Thymus (tissue), 11 donors: ENCODE data around the gene MAN1C1. TPM values are rescaled to one million over a fixed set of nuclear protein-coding genes. Genes with fewer than 3 reads are reported as not detected.

Experiments
- DNase-seq, 9 donors: peaks; one replicate each; pipeline ENCODE4 v3.0.0-alpha.2; 2013; ENCODE audit warnings: low spot score in 9 of 9, low read depth in 6 of 9, missing footprints in 1 of 9
- H3K27ac ChIP-seq, 2 donors: one replicate each; pipeline ENCODE4 v1.5.1; 2013; ENCODE audit warnings: control low read depth in 1 of 2, low read depth in 1 of 2, low read length in 1 of 2, mild to moderate bottlenecking in 1 of 2, moderate library complexity in 1 of 2
- H3K27me3 ChIP-seq, 2 donors: one replicate each; pipeline ENCODE4 v1.5.1; 2013; ENCODE audit warnings: low read length in 1 of 2; ENCODE audit not compliant: control insufficient read depth in 2 of 2, insufficient read depth in 1 of 2
- H3K36me3 ChIP-seq, 2 donors: one replicate each; pipeline ENCODE4 v1.5.1; 2013; ENCODE audit warnings: low read length in 1 of 2, mild to moderate bottlenecking in 1 of 2, moderate library complexity in 1 of 2; ENCODE audit not compliant: control insufficient read depth in 2 of 2, insufficient read depth in 2 of 2
- H3K4me1 ChIP-seq, 2 donors: one replicate each; pipeline ENCODE4 v1.5.1; 2013; ENCODE audit warnings: low read length in 2 of 2; ENCODE audit not compliant: control insufficient read depth in 2 of 2, insufficient read depth in 2 of 2
- H3K4me3 ChIP-seq, 2 donors: one replicate each; pipeline ENCODE4 v1.5.1; 2013; ENCODE audit warnings: low read length in 2 of 2, control low read depth in 1 of 2, mild to moderate bottlenecking in 1 of 2
- H3K9me3 ChIP-seq, 2 donors: one replicate each; pipeline ENCODE4 v1.5.1; 2013; ENCODE audit warnings: low read length in 1 of 2, mild to moderate bottlenecking in 1 of 2; ENCODE audit not compliant: control insufficient read depth in 2 of 2, insufficient read depth in 1 of 2
- WGBS: extraction: QIAGEN DNeasy Blood & Tissue Kit; methylation state at CpG from one replicate; pipeline ENCODE4 v1.1.7; 2013; 5-methylcytosine and 5-hydroxymethylcytosine counted together
- polyA plus RNA-seq: library from polyadenylated mRNA; stranded (reverse); fragments of 200-250 nt; gene quantifications from one replicate; pipeline ENCODE4 v1.2.3, GENCODE V29; 2013
- total RNA-seq: library from RNA; stranded (reverse); fragments of 120-200 nt; gene quantifications from one replicate; pipeline ENCODE4 v1.2.4, GENCODE V29; 2013
- donor health status: healthy.

The MAN1C1 gene
- total and polyA plus RNA-seq, 2 donors, result 9.7 to 18.4 TPM

DNA sequence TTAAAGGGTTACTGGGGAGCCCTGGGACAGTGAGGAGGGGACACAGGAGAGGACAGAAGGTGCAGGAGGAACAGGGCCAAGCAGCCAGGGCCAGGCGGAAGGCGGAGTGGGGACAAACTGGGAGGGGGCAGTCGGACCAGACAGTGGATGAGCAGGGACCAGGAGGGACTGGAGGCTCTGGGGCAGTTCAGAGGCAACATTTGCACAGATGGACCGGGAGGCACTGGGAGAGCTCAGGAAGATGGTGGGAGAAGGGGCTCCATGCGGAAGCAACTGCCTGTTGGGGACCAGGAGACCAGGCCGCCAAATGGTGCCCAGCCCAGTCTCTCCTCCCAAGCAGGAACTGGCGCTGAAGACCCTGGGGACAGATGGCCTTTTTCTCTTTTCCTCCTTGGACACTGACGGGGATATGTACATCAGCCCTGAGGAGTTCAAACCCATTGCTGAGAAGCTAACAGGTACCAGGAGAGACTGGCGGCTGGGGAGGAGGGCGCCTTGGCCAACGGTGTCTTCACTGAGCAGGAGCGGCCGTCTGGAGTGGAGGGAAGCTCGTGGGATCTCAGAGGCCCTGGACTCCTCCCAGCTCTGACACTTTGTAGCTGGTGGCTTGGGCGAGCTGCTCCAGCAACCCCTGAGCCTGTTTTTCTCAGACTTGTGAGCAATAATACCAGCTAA lies 184.2 kb downstream of the MAN1C1 start:
- WGBS, result 83% methylated on average over 15 of the region's 15 CpGs
- no peak for DNase-seq
- Histone ChIP-seq H3K4me1 (peaks cover 18 to 33% of the 10 kb centered on the region in 2 donors), H3K9me3 (peaks cover 0 to 8% of the 10 kb centered on the region in 2 donors), H3K27ac (no peak overlapping the region), H3K4me3 (peak overlapping the region; percentile 37 to 66), H3K36me3 (no peaks in the 10 kb centered on the region), H3K27me3 (peaks cover 8 to 44% of the 10 kb centered on the region in 2 donors)

GRCh38 chr1:25802915-25803314 lies 186.3 kb downstream of the MAN1C1 start:
- no peak overlapping the region for H3K27ac ChIP-seq
- peaks cover 9 to 16% of the 10 kb centered on the region in 2 donors for H3K4me1 ChIP-seq
- WGBS, result 67% methylated on average over 6 of the region's 6 CpGs

GRCh38 chr1:25803368-25803767 lies 186.8 kb downstream of the MAN1C1 start:
- 98% methylated on average over 1 of the region's 1 CpG for WGBS
- H3K27ac ChIP-seq, result no peak overlapping the region
- H3K4me1 ChIP-seq, result peaks cover 9 to 16% of the 10 kb centered on the region in 2 donors
- H3K36me3 ChIP-seq, result no peaks in the 10 kb centered on the region
- H3K4me3 ChIP-seq, result no peak overlapping the region
- no peak for DNase-seq
- H3K9me3 ChIP-seq, result peaks cover 0 to 4% of the 10 kb centered on the region in 2 donors
- peaks cover 5 to 31% of the 10 kb centered on the region in 2 donors for H3K27me3 ChIP-seq

More at GRCh38 chr1:25802915-25803314, 186.3 kb downstream of the MAN1C1 start:
- H3K27me3 ChIP-seq, result peaks cover 5 to 33% of the 10 kb centered on the region in 2 donors
- H3K9me3 ChIP-seq, result peaks cover 0 to 4% of the 10 kb centered on the region in 2 donors
- no peaks in the 10 kb centered on the region for H3K36me3 ChIP-seq
- no peak overlapping the region for H3K4me3 ChIP-seq
- no peak for DNase-seq

GRCh38 chr1:25804244-25804963 lies 187.8 kb downstream of the MAN1C1 start:
- Histone ChIP-seq H3K27ac (no peak overlapping the region), H3K27me3 (peaks cover 5 to 23% of the 10 kb centered on the region in 2 donors), H3K4me3 (no peak overlapping the region), H3K36me3 (peaks cover 0 to 5% of the 10 kb centered on the region in 2 donors), H3K9me3 (peaks cover 0 to 4% of the 10 kb centered on the region in 2 donors), H3K4me1 (peaks cover 3 to 11% of the 10 kb centered on the region in 2 donors)
- DNase-seq, result no peak
- 94% methylated on average over 10 of the region's 10 CpGs for WGBS

DNA sequence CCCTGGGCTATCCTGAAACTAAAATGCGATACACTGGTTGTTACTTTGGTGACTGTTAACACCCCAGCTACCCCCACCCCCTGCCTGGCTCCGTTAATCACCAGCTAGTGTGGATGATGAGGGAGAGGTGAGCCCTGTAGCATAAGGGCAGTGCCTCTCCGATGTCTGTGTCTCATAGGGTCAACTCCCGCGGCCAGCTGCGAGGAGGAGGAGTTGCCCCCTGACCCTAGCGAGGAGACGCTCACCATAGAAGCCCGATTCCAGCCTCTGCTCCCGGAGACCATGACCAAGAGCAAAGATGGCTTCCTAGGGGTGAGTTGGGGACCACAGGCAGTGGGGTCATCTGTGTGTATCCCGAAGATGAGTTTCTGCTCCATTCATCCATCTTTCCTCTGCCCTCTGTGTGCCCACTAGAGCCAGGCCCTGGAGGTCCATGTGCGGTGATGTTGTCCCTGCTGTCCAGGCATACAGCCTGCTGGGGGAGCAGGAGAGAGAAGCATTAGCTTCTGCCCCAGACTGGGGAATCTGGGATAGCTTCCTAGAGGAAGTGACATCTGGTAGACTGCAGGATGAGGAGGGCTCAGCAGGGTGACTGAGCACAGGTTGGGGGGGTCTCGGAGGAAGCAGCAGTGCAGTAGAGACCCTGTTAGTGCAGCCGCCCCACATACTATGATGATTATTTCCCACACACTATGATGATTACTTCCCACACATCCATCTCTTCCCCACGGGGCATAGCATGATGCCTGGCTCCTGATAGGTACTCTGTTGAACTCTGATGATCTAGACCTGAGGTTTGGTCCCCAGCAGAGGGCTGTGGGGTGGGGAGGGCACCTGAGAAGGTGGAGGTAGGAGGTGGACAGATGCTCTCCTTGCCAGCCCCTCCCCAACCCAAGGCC lies 188.6 kb downstream of the MAN1C1 start:
- no peak for DNase-seq
- H3K36me3 ChIP-seq, result peaks cover 0 to 5% of the 10 kb centered on the region in 2 donors
- peaks cover 0 to 6% of the 10 kb centered on the region in 2 donors for H3K4me1 ChIP-seq
- H3K27me3 ChIP-seq, result peaks cover 5 to 18% of the 10 kb centered on the region in 2 donors
- WGBS, result 97% methylated on average over 15 of the region's 15 CpGs
- no peak overlapping the region for H3K4me3 ChIP-seq
- peaks cover 0 to 4% of the 10 kb centered on the region in 2 donors for H3K9me3 ChIP-seq
- no peak overlapping the region for H3K27ac ChIP-seq

DNA sequence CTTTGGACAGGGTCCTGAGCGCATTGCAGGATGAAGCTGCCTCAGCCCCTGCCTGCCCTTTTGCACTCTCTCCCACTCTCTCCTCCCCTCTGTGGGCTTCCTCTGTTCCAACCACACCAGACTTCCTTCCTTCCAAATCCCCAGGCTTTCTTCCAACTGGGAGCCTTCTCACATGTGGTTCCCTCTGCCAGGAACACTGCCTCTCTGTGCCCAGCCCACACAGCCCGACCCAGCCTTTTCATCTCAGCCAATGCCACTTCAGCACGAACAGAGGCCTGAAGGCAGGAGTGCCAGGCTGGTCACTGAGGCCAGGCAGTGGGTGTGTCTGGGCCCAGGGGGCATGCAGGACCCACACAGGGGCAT lies 189.3 kb downstream of the MAN1C1 start:
- Histone ChIP-seq H3K9me3 (peaks cover 0 to 1% of the 10 kb centered on the region in 2 donors), H3K4me3 (no peak overlapping the region), H3K4me1 (peaks cover 0 to 1% of the 10 kb centered on the region in 2 donors), H3K27ac (no peak overlapping the region), H3K27me3 (peaks cover 2 to 12% of the 10 kb centered on the region in 2 donors), H3K36me3 (peaks cover 0 to 5% of the 10 kb centered on the region in 2 donors)
- no peak for DNase-seq
- 90% methylated on average over 3 of the region's 3 CpGs for WGBS

DNA sequence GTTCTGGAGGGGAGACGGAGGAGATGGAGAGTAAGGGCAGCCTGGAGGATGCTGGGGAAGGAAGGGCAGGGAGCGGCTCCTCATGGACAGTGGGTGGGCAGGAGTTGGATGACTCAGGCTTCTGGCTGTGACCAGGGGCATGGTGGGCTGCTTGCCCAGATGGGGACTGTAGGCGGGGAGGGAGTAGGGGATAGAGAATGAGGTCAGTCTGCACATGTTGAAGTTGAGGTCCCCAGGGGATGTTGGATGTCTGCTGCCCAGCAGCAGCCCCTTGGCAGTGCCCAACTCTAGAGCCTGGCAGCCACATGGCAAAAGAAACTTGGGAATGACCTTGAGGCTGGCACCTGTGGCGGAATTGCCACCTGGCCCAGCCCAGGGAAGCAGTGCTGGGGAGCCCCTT lies 189.8 kb downstream of the MAN1C1 start:
- DNase-seq, result no peak
- WGBS, result 98% methylated on average over 4 of the region's 4 CpGs
- Histone ChIP-seq H3K36me3 (peaks cover 0 to 5% of the 10 kb centered on the region in 2 donors), H3K9me3 (no peaks in the 10 kb centered on the region), H3K27me3 (peaks cover 2 to 6% of the 10 kb centered on the region in 2 donors), H3K27ac (no peak overlapping the region), H3K4me1 (no peaks in the 10 kb centered on the region), H3K4me3 (no peak overlapping the region)

GRCh38 chr1:25807480-25808390 lies 191.1 kb downstream of the MAN1C1 start:
- Histone ChIP-seq H3K4me1 (no peaks in the 10 kb centered on the region), H3K4me3 (no peak overlapping the region), H3K27ac (no peak overlapping the region), H3K36me3 (peaks cover 0 to 5% of the 10 kb centered on the region in 2 donors), H3K9me3 (no peaks in the 10 kb centered on the region), H3K27me3 (peaks cover 0 to 2% of the 10 kb centered on the region in 2 donors)
- 98% methylated on average over 20 of the region's 20 CpGs for WGBS
- DNase-seq, result no peak
